COLO829 (cell line): ENCODE measurements around the gene CYTH1.

Experiments used
- DNase-seq: peaks from one replicate; pipeline ENCODE4 v3.0.0; 2012; ENCODE audit warnings: low spot score

The CYTH1 gene

DNA sequence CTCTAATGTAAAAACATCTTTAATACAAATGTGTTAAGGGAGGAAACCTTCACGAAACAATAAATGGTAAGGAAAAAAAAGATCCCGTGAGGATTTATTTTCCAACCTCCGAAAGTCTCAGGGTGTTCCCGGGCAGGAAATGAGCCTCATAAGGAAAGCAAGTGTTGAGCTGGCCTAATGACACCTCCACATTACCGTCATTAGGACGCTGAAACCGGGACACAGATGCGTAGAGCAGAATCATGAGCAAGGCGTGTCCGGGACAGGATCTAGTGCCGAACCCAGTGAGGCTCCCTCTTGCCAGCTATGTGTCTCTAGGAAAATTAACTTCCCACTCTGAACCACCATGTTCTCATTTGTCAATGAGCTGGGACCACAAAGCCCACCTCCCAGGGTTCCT lies 22.7 kb upstream of the CYTH1 start:
- no peak for DNase-seq

DNA sequence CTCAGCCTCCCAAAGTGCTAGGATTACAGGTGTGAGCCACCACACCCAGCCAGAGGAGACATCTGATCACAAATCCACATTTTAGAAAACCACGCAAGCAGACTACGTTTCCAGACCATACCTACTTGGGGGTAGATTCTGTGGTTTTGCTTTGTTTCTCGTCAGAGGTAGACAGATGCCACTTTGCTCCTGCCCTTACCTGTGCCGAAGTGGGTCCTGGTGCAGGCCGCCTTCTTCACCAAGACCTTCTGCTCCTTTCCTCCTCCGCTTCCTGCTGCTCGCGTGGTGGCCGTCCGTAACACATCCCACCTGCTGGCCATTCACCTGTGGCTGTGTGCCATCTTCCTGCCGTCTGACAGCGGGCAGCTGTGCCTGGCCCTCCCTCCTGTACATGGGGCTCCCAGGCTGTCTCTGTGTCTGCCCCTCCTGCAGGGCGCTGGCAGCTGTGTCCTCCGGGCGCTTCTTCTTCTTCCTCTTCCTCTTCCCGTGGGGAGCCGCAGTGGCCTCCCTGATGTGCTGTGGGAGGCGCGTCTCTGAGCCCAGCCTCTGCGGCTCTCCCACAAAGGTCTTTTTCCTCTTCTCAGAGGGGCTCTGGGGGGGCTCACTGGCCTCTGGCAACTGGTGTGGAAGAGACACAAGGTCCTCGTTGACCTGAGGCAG lies 21.2 kb upstream of the CYTH1 start:
- DNase-seq, result no peak

DNA sequence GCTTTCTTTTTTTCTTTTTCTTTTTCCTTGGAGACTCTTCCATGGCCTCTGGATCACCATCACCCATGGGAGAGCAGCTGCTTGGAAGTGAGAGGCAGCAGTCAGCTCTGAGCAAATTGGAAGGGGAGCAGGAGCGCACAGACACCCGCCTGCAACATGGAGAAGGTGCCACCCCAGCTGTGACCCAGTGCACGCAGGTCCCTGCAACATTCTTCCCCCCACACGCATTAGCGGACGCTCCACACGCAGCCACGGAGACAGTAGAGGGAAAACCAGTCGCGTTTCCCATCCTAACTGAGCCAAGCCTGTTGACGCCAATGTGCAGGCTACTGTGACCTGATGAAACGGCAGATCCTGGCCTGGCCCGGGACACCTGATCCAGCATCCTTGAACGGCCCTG lies 20.4 kb upstream of the CYTH1 start:
- no peak for DNase-seq

DNA sequence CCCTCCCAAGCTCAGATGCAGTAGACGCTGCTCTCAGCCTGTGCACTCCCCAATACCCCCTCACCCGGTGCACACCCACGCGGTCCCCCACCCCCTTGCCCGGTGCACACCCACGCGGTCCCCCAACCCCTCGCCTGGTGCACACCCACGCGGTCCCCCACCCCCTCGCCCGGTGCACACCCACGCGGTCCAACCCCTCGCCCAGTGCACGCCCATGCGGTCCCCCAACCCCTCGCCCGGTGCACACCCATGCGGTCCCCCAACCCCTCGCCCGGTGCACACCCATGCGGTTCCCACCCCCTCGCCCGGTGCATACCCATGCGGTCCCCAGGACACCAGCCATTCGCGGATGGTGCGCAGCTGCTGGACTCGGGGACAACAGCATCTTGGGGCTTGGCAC lies 19.9 kb upstream of the CYTH1 start:
- no peak for DNase-seq

DNA sequence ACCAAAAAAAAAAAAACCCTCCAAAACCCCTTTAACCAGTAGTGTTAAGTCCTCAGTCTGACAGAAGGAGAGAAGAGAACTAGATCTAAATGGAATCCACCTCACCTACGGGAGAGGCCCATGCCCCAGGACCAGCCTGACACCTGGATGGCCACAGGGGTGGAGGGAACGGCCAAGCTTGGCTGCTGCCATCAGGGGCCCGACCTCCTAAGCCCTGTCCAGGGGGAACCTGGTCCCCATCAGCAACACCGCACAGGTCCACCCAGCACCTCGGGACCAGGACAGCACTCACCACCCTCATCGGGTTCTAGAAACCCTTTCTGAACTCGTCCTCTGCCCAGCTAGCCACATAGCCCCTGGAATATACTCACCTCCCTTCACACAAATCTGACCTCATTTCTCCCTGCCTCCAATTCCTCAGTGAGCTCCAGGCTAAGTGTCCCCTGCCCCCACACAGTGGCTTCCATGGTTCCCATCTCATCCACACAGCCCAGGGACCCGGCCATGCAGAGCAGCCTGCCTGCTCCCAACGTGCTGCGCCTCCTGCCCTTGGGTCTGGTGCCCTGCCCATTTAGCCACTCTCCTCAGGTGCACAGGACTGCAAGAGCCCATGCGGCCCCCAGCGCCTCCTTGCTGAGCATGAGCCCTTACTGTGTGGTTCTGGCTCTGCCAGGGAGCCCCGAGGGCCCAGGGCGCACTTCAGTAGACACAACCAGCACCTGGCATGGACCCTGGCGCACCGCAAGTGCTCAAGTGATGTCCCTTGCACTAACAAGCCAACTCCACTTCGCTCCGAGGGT lies 18.3 kb upstream of the CYTH1 start:
- no peak for DNase-seq

DNA sequence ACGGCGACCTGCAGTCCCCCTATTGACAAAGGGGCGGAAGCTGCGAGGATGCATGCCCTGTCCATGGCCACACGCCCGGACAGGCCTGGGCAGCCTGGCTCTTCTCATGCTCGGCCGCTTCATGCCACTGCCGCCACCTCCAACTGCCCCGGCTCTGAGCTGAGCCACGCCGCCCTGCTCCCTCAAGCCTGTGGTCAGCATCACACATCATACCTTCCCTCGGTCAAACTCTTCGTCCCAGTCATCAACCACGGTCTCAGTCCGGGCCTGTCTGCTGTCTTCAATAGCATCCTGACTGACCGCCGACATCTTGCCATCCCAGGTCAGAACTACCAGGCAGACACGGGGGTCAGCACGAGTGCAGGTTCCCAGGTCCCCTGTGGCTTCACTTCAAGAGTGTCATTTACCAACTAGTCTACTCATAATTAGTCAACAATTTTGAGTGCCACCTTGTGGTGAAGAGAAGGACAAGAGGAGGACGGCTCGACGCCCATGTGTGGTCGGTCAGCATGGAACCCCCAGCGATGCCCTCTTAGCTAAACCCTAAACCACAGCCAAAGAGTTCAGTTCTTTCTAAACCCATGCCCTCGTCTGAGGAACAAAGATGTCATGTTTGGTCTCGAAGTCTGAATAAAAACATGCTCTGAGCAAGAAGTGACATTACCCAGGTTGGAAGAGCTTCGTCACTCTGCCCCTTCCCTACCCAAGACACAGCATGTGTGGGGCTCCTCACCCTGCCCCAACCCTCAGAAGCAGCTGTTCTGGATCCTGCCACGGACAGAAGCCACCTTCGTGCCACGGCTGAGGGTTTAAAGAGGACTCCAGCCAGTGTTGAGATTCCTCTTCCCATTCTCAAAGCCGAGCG lies 16.9 kb upstream of the CYTH1 start:
- DNase-seq, result no peak

DNA sequence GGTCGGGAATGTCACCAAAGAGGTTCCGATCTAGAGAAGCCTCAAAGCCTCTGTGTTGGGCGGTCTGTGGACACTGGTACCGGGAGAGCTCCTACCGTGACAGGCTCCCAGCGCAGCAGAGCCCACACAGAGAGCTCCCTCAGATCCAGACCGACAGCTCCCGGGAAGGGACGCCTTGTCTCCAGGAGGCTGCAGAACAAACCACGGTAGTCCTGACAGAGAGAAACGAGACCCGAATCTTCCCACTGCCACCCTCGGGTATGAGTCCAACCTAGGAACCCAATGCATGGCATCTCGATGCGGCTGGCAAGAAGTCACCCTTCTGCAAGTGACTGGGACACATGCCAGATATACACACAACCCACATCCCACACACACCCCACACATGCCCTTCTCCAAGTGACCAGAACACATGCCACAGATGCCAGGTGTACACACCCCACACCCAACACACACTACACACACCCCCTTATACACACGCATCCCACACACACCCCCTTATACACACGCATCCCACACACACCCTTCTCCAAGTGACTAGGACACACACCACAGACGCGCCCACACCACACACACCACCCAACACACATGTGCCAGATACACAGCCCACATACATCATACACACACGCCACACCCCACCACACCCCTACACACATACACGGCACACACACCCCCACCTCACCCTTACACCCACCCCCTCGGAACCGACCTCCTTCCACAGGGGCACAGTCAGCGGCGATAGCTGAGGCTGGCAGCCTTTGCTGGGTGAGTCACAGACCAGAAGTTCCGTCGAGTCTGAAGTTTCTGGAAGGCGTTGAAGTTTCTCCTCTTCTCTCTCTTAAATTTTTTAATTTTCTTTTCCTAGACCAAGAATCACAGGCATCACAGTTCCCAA lies 15.9 kb upstream of the CYTH1 start:
- no peak for DNase-seq

DNA sequence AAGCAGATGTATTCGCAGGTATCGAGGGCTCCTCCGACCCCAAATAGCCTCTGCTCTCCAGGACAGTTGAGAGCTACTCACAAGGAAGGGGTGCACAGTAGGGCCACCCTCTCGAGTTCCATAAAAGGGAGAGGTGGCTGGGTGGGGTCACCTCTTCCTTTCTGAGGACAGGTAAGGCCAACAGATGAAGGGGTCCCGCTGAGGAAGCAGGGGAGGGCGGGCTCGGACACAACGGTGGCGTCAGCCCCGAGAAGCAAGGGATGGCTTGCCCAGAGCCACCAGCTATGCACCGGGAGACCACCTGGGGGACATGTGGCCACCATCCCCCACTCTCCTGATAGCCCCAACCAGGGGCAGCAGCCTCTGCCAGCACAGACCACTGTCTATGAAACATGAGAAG lies 15.1 kb upstream of the CYTH1 start:
- DNase-seq, result no peak

DNA sequence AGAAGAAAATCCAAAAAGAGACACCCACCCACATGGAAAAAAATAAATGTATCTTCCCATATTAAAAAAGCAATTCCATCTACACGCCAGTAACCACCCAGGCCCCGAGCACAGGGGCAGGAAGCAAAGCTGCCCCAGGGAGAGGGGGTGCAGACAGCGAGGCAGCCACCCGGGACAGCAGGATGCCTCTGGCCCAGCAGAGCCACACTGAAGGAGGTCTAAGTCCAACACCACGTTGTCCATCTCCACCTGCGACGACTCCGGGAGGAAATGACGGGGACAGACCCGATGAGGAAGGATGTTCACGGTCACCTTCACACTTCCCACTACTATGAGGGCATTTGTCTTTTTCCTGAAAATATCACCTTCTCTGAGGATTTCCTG lies 14.4 kb upstream of the CYTH1 start:
- no peak for DNase-seq

DNA sequence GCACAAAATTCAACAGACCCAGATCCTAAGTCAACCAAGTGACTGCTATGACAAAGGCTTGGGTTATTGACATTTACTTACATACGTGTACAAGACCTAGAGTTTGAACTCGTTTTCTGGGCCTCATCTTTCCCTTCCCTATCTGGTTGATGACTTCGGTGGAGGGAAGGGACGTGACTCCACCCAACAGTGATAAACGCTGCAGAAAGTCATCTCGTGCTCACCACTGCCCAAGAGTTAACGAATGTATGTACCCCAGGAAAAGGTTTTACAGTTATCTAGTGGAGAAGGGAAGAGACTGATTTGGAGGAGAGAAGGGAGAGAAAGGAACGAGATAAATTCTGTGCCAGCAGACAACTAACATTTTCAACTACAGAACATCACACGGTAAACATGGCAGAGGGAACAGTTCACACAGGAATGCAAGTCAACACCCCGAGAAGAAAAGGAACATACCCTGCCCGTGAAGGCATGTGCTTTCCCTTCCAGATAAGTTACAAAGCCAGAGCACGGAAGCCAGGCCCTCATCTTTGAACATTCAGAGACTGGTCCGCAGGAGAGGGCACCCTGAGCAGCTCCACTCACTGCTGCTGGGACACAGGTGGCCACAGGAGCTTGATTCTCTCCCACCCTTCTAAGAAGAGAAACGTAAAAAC lies 13.9 kb upstream of the CYTH1 start:
- no peak for DNase-seq

DNA sequence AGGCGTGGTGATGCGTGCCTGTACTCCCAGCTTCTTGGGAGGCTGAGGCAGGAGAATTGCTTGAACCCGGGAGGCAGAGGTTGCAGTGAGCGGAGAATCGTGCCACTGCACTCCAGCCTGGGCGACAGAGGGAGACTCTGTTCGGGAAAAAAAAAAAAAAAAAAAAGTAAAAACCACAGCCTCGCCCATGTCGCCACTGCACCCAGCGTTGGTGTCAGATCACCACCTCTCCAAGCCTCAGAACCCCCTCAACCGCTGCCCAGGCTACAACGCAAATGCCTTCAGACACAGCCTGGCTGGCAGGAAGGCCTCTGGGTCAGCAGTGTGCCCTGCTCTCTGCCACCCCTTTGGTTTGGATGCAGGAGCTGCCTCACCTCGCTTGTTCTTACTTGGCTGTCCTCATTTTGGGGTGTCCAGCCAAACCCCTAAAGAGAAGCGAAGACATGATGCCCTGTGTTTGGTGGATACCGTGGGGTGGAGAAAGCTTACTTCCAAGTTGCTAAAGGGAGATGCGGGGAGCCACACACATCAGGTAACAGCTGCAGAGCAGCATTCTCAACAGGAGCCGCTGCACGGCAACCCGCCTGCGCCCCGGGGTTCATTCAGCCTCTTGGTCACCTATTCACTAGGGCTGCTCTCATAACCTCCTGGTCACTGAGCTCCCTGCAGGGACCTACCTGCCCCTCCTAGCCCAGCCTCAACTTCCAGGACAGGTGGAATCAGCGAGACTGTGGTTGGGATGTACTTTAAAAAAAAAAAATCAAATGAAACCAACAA lies 13.0 kb upstream of the CYTH1 start:
- no peak for DNase-seq

DNA sequence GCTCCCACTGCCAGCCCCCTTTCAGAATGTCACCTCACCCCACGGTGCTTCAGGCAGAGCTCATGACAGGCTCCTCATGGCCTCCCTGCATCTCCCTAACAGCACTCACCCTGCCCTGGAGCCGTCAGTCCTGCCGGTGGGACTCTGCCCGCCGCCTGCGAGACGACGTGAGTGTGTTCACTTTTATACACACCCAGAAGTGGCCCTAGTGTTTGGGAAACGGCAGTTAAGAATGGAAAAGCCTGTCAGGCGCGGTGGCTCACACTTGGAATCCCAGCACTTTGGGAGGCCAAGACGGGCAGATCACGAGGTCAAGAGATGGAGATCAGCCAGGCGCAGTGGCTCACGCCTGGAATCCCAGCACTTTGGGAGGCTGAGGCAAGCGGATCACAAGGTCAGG lies 12.3 kb upstream of the CYTH1 start:
- DNase-seq, result no peak

DNA sequence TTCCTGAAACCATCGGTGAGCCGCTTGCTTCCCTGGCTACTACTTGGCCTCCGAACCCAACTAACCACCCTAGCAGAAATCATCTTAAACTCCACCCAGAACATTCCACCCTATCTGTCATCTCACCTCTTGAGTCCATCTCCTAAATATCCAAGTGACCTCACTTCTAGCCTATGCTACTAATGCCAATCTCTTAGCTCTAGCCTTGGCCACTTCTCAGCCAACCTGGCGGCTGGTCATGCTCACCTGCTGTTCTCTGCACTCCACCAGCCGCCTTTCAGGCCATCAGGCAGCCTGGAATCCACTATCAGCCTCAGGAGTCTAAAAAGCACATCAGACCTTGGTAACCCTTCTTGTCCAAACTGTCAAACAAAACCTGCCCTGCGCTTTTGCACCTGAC lies 11.9 kb upstream of the CYTH1 start:
- DNase-seq, result no peak

DNA sequence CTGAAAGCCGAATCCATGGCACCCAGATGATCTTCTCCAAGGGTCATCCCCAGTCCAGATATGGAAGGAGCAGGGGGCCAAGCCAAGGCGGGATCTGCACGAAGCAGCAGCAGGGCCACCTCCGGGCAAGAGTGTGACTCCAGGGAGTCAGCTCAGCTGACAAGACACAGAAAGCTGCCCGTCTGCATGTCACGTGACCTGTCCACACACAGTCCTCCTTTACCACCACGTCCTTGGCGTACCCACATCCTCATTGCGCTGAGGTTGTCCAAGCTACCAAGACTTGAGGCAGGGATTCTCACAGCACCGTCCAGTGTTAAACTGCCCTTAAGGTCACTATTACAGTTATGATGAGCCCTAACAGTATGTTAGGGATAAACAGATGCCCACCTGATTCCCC lies 11.3 kb upstream of the CYTH1 start:
- DNase-seq, result no peak

DNA sequence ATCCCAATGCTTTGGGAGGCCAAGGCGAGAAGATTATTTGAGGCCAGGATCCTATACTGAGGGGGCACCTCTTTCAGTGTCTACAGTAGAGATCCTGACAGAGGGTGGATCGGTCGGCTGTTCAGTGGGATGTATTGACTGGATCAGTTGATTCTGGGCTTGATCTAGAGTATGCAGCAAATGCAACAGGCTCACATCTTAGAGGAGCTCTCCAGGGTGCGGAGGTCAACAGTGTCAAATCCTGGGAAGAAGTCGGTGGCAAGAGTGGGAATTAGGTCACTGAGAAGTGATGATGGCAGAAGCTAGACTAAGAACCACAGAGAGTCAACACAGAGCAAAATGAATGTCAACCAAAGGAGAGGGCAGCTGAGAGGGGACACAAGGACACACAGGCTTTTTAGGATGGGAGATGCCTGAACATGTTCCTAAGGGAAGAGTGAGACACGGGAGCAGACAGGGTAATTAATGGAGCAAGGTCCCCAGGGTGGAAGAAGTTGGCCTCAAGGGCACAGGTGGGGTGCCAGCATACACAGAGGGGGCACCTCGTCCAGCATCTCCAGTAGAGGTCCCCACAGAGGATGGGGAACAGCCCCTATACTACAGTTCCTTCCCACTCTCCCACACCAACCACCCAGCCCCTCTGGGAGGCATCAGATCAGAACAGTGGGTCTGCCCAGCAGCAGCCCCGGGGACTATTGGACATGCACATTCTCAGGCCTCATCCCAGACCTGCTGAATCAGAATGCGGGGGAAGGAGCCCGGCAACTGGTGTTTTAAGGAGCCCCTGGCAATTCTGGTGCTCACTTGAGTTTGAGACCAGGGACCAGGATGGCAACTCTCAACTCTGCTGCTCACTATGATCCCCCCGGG lies 10.0 kb upstream of the CYTH1 start:
- DNase-seq, result no peak

DNA sequence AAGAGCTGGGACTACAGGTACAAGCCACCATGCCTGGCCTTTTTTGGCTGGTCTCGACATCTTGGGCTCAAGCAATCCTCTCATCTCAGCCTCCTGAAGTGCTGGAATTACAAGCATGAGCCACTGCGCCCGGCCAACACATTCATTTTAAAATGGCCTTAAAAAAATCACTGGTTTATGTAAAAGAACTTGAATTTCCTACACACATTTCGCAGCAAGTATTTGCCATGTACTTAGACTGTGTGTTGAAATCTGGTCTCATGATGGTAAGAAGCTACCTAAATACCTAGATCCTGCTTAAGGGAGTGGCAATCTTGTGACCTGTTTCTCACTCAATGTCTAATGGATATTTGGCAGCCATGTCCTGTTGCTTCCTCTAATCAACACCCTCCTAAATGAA lies 8.5 kb upstream of the CYTH1 start:
- DNase-seq, result no peak

DNA sequence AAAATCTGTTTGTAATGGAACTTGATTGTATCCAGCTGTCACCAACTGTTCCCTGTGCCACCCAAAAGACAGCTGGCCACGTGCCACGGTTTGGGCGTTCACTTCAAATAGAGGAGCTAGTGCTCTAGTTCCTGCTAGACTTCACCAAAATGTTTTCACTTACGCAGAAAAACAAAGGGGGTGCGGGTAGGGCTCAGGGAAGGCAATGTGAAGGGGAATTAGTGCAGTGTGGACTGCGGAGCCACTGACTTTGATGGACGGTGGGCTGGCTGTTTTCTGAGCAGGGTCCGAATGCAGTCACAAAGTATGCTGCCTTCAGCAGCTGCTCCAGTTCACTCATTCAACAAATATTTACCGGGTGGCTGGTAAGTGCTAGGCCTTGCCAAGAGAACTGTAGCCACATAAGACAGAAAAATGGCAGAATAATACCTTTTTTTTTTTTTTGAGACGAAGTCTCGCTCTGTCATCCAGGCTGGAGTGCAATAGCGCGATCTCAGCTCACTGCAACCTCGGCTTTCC lies 7.6 kb upstream of the CYTH1 start:
- no peak for DNase-seq

DNA sequence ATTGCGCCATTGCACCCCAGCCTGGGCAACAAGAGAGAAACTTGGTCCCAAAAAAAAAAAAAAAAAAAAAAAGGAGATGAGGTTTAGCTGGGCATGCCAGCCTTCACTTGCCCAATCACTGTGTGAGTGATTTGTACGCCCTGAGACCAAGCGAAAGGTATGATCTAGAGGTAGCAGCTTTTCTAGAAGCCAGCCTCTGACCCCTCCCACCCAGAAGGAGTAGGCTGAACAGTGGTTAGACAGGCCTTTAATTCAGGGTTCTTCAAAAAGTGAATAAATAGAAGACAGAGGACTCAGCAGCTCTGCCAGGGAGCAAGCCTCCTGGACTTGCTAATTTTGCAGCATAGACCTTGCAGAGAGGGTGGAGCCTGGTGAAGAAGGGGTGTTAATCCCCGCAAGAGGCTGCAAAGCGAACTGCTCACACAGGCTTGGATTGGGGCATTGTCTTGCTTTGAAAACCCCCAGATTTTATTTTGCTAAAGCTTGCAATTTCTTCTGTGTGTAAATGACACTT lies 7.1 kb upstream of the CYTH1 start:
- DNase-seq, result no peak

DNA sequence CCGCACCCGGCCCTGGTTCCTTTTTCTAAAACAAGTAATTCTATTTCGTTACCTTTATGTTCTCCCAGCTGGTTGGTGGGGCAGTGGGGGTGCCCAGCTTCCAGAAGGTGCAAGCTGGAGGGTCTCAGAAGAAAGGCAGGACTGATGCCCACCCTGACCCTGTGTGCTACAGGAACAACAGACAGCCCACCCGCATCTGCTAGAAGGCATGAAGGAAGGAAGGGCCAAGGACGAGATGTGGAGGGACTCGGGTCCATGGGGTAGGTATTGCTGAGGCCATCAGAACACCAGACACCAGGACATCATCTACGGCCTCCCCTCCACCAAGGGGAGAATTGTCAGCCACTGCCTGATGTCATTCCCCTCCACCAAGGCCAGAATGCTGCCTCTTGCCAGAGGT lies 6.4 kb upstream of the CYTH1 start:
- no peak for DNase-seq
